H1 (cell line): ENCODE measurements around the gene ABL2. TPM values are rescaled to one million over a fixed set of nuclear protein-coding genes. Genes with fewer than 3 reads are reported as not detected.

Source experiments
- CTCF ChIA-PET: fragments of 300-600 bp; sonication (Branson Sonifier 250); formaldehyde crosslinking; loops from one replicate; lab custom pipeline; 2021; ENCODE audit not compliant: partially characterized antibody; lab: Charles Lee
- POLR2A ChIA-PET: fragments of 300-600 bp; sonication (Branson Sonifier 250); formaldehyde crosslinking; loops from one replicate; lab custom pipeline; 2021; ENCODE audit warnings: inconsistent platforms; ENCODE audit not compliant: partially characterized antibody; lab: Charles Lee
- DNase-seq, 2 experiments: peaks; one replicate each; pipeline versions ENCODE4 v3.0.0 to v3.0.0-alpha.2; 2010 to 2022; ENCODE audit warnings: low spot score in 2 of 2, low read depth in 1 of 2, mixed read lengths in 1 of 2
- FAIRE-seq: peaks from 2 replicates; lab custom pipeline; 2011; peaks lifted over from hg19 to GRCh38; lab: Jason Lieb, UNC
- H2AFZ ChIP-seq: 2 replicates; pipeline ENCODE4 v1.8.1; 2012; ENCODE audit warnings: low read length, inconsistent platforms
- H2AK5ac ChIP-seq: 2 replicates; pipeline ENCODE4 v1.6.1; 2013; ENCODE audit warnings: low read depth, low read length
- H2BK120ac ChIP-seq: replicated peaks from 2 replicates; pipeline ENCODE3; 2013; ENCODE audit warnings: low read depth, low read length, inconsistent platforms
- H2BK12ac ChIP-seq: 2 replicates; pipeline ENCODE4 v1.6.1; 2013; ENCODE audit warnings: low read depth, low read length
- H2BK15ac ChIP-seq: 2 replicates; pipeline ENCODE4 v1.6.1; 2013; ENCODE audit warnings: low read length
- H2BK20ac ChIP-seq: 2 replicates; pipeline ENCODE4 v1.6.1; 2013; ENCODE audit warnings: low read length
- H2BK5ac ChIP-seq: 2 replicates; pipeline ENCODE4 v1.6.1; 2013; ENCODE audit warnings: low read depth, low read length
- H3K14ac ChIP-seq: 2 replicates; pipeline ENCODE4 v1.6.1; 2013; ENCODE audit warnings: inconsistent platforms; ENCODE audit not compliant: insufficient read length
- H3K18ac ChIP-seq: 2 replicates; pipeline ENCODE4 v1.6.1; 2013; ENCODE audit warnings: low read length; ENCODE audit errors: extremely low read depth
- H3K23ac ChIP-seq: 2 replicates; pipeline ENCODE4 v1.6.1; 2013; ENCODE audit warnings: inconsistent platforms; ENCODE audit not compliant: insufficient read length
- H3K23me2 ChIP-seq: 2 replicates; pipeline ENCODE4 v1.6.1; 2013; ENCODE audit warnings: low read depth, low read length
- H3K27ac ChIP-seq: 2 replicates; pipeline ENCODE4 v1.6.1; 2011; ENCODE audit warnings: low read depth, low read length, inconsistent platforms
- H3K27me3 ChIP-seq, 4 experiments: replicated peaks in 1 of 4; 1 replicate in 1 of 4; 2 replicates in 3 of 4; pipeline versions ENCODE4 v1.6.1 to v1.8.1; 2011 to 2013; ENCODE audit warnings: low read length in 3 of 4, mild to moderate bottlenecking in 3 of 4, inconsistent platforms in 2 of 4, mixed read lengths in 2 of 4, moderate library complexity in 1 of 4; ENCODE audit not compliant: control insufficient read depth in 3 of 4, insufficient read depth in 3 of 4; ENCODE audit errors: extremely low read depth in 1 of 4
- H3K36me3 ChIP-seq, 4 experiments: 2 replicates each; pipeline versions ENCODE4 v1.6.1 to v1.8.1; 2011 to 2013; ENCODE audit warnings: mild to moderate bottlenecking in 4 of 4, low read length in 3 of 4, moderate library complexity in 2 of 4, control low read depth in 1 of 4, inconsistent platforms in 1 of 4; ENCODE audit not compliant: insufficient read depth in 4 of 4, control insufficient read depth in 2 of 4
- H3K4ac ChIP-seq: replicated peaks from 2 replicates; pipeline ENCODE3; 2013; ENCODE audit warnings: low read length, low read depth, mixed read lengths, inconsistent platforms; ENCODE audit not compliant: insufficient read length
- H3K4me1 ChIP-seq, 4 experiments: replicated peaks in 1 of 4; 1 replicate in 1 of 4; 2 replicates in 3 of 4; pipeline versions ENCODE4 v1.6.1 to v1.8.1; 2011 to 2013; ENCODE audit warnings: low read length in 3 of 4, inconsistent platforms in 2 of 4, mixed read lengths in 1 of 4; ENCODE audit not compliant: insufficient read depth in 4 of 4, control insufficient read depth in 3 of 4
- H3K4me2 ChIP-seq, 2 experiments: 2 replicates each; pipeline versions ENCODE4 v1.6.1 to v1.8.1; 2011 to 2013; ENCODE audit warnings: low read depth in 2 of 2, low read length in 2 of 2, control low read depth in 1 of 2, inconsistent platforms in 1 of 2, mild to moderate bottlenecking in 1 of 2; ENCODE audit not compliant: insufficient read depth in 1 of 2
- H3K4me3 ChIP-seq, 4 experiments: fragments of 200-600, 300-600 bp in 1 of 4; sonication (generic), shearing (Covaris generic), sonication (Bioruptor Twin) in 1 of 4; 2 replicates each; pipeline versions ENCODE4 v1.5.1 to v1.8.1; 2011 to 2016; ENCODE audit warnings: low read length in 4 of 4, low read depth in 3 of 4, control low read depth in 2 of 4, inconsistent platforms in 2 of 4, mild to moderate bottlenecking in 2 of 4, mixed read lengths in 1 of 4, moderate library complexity in 1 of 4; ENCODE audit not compliant: insufficient read depth in 2 of 4; ENCODE audit errors: extremely low read depth in 1 of 4
- H3K56ac ChIP-seq: replicated peaks from 2 replicates; pipeline ENCODE3; 2013; ENCODE audit warnings: low read depth, mild to moderate bottlenecking, mixed read lengths, low read length, inconsistent platforms; ENCODE audit not compliant: insufficient read length
- H3K79me1 ChIP-seq: 2 replicates; pipeline ENCODE4 v1.6.1; 2013; ENCODE audit warnings: low read depth, low read length, control low read depth
- H3K79me2 ChIP-seq, 2 experiments: 2 replicates each; pipeline versions ENCODE4 v1.6.1 to v1.8.1; 2012 to 2013; ENCODE audit warnings: low read length in 2 of 2, mild to moderate bottlenecking in 2 of 2, inconsistent platforms in 1 of 2; ENCODE audit not compliant: insufficient read depth in 2 of 2, control insufficient read depth in 1 of 2
- H3K9ac ChIP-seq, 4 experiments: replicated peaks in 1 of 4; 1 replicate in 1 of 4; 2 replicates in 3 of 4; pipeline versions ENCODE4 v1.6.1 to v1.8.1; 2011 to 2013; ENCODE audit warnings: low read depth in 3 of 4, low read length in 3 of 4, control low read depth in 2 of 4, mild to moderate bottlenecking in 2 of 4, moderate library complexity in 2 of 4, inconsistent platforms in 1 of 4; ENCODE audit errors: extremely low read depth in 1 of 4
- H3K9me3 ChIP-seq, 2 experiments: 2 replicates each; pipeline versions ENCODE4 v1.6.1 to v1.8.1; 2012 to 2013; ENCODE audit warnings: mild to moderate bottlenecking in 2 of 2, moderate library complexity in 2 of 2, control low read depth in 1 of 2, inconsistent platforms in 1 of 2, low read depth in 1 of 2, low read length in 1 of 2, mixed read lengths in 1 of 2; ENCODE audit not compliant: insufficient read depth in 2 of 2
- H4K20me1 ChIP-seq, 2 experiments: replicated peaks in 1 of 2; 2 replicates each; pipeline versions ENCODE3 to v1.8.1; 2011 to 2013; ENCODE audit warnings: inconsistent platforms in 2 of 2, low read length in 2 of 2, mild to moderate bottlenecking in 1 of 2; ENCODE audit not compliant: insufficient read depth in 2 of 2, control insufficient read depth in 1 of 2
- H4K5ac ChIP-seq: 2 replicates; pipeline ENCODE4 v1.6.1; 2013; ENCODE audit warnings: low read length, low read depth, mixed read lengths, inconsistent platforms; ENCODE audit not compliant: insufficient read length
- H4K8ac ChIP-seq: 2 replicates; pipeline ENCODE4 v1.8.0; 2013; ENCODE audit warnings: mild to moderate bottlenecking, moderate library complexity, low read length, inconsistent platforms; ENCODE audit not compliant: insufficient read depth; ENCODE audit errors: extremely low read depth
- H4K91ac ChIP-seq: replicated peaks from 2 replicates; pipeline ENCODE3; 2013; ENCODE audit warnings: low read length, mixed read lengths, inconsistent platforms; ENCODE audit not compliant: insufficient read length
- ATF3 ChIP-seq: IDR thresholded peaks from 2 replicates; pipeline ENCODE4 v1.6.1; 2011; ENCODE audit warnings: low read depth, mild to moderate bottlenecking, low read length; ENCODE audit not compliant: insufficient read depth
- CTCF ChIP-seq, 3 experiments: IDR thresholded peaks; 1 replicate in 2 of 3; 2 replicates in 1 of 3; pipeline versions ENCODE4 v1.5.1 to v1.6.1; 2011; ENCODE audit warnings: low read length in 3 of 3, mild to moderate bottlenecking in 3 of 3, inconsistent platforms in 2 of 3, low read depth in 1 of 3, moderate library complexity in 1 of 3; ENCODE audit not compliant: insufficient read depth in 1 of 3; ENCODE audit errors: control extremely low read depth in 1 of 3
- E2F6 ChIP-seq: IDR thresholded peaks from 2 replicates; pipeline ENCODE4 v1.6.1; 2012; ENCODE audit warnings: inconsistent platforms
- FOSL1 ChIP-seq: IDR thresholded peaks from 2 replicates; pipeline ENCODE4 v1.6.1; 2011; ENCODE audit warnings: mild to moderate bottlenecking, low read depth, low read length, moderate library complexity; ENCODE audit not compliant: insufficient read depth
- GABPA ChIP-seq: IDR thresholded peaks from 2 replicates; pipeline ENCODE4 v1.6.1; 2011; ENCODE audit warnings: mild to moderate bottlenecking, low read length, moderate library complexity, borderline replicate concordance; ENCODE audit not compliant: insufficient read depth
- RBBP5 ChIP-seq: IDR thresholded peaks from 2 replicates; pipeline ENCODE4 v1.7.1; 2012; ENCODE audit warnings: low read depth, mild to moderate bottlenecking, inconsistent platforms, low read length, moderate library complexity, borderline replicate concordance
- TAF1 ChIP-seq: IDR thresholded peaks from 2 replicates; pipeline ENCODE4 v1.6.1; 2011; ENCODE audit warnings: mild to moderate bottlenecking, low read depth, low read length
- USF2 ChIP-seq: IDR thresholded peaks from 2 replicates; pipeline ENCODE4 v1.6.1; 2011; ENCODE audit warnings: low read length, improper control_type of control experiment
- WGBS, 2 experiments: shearing (Covaris generic) in 1 of 2; methylation state at CpG; one replicate each; pipeline versions ENCODE4 v1.1.6 to v1.1.7; 2013 to 2015; ENCODE audit warnings: low lambda C conversion rate in 2 of 2, mixed read lengths in 2 of 2, inconsistent platforms in 1 of 2, low coverage in 1 of 2, missing lambda C conversion rate in 1 of 2; ENCODE audit not compliant: insufficient replicate concordance in 2 of 2, insufficient coverage in 1 of 2, insufficient read length in 1 of 2; ENCODE audit errors: extremely low coverage in 1 of 2, missing lambda C conversion rate in 1 of 2; 5-methylcytosine and 5-hydroxymethylcytosine counted together
- polyA plus RNA-seq, 7 experiments: library from polyadenylated mRNA; depleted of rRNA in 3 of 7; stranded (reverse) in 5 of 7; unstranded in 2 of 7; fragments of >200 nt in 5 of 7; fragments of 200-250 nt in 2 of 7; gene quantifications; 1 replicate in 5 of 7; 2 replicates in 1 of 7; 4 replicates in 1 of 7; pipeline versions ENCODE4 v1.2.1 to v1.2.3, GENCODE V29; 2011 to 2013; ENCODE audit warnings: missing spikeins in 2 of 7, mixed read lengths in 2 of 7
- total RNA-seq: library from RNA; stranded (reverse); fragmentation: NEBNext Ultra II Directional; extraction: Animal tissue kit (Norgen Biotek cat#: 25700); gene quantifications from 2 replicates; pipeline ENCODE4 v1.2.1, GENCODE V29; 2021

The ABL2 gene
- total and polyA plus RNA-seq, 2 of the 8 experiments (the other 6 are each of a cell fraction or from before 2014, with no cell fraction given) = 4.5 to 19.1 TPM

- no peak overlapping the region for H2BK12ac ChIP-seq
- H3K14ac ChIP-seq = no peak overlapping the region
- no peak overlapping the region for H4K8ac ChIP-seq
- H3K23me2 ChIP-seq = no peaks in the 10 kb centered on the region
- no peak for DNase-seq
- H3K36me3 ChIP-seq = no peaks in the 10 kb centered on the region; a peak in 1 of 8 replicates
- H3K27me3 ChIP-seq = no peaks in the 10 kb centered on the region
- H3K23ac ChIP-seq = no peak overlapping the region
- peaks cover 6 to 7% of the 10 kb centered on the region in 2 experiments; a peak in 3 of 4 replicates for H3K9me3 ChIP-seq
- H3K9ac ChIP-seq = no peak overlapping the region
- no peak overlapping the region for H3K4ac ChIP-seq
- no peak overlapping the region for H3K18ac ChIP-seq
- CTCF ChIA-PET = interaction anchor here (1.1 kb wide), 1 partner anchor 442 kb away, joined by 3 read pairs; no protein-coding TSS in a partner anchor
- no peak overlapping the region for H4K91ac ChIP-seq
- no peak overlapping the region for H2BK20ac ChIP-seq
- FAIRE-seq = no peak
- H2AFZ ChIP-seq = no peak overlapping the region
- no peak overlapping the region for H3K4me3 ChIP-seq
- no peak overlapping the region for H4K5ac ChIP-seq
- H2AK5ac ChIP-seq = no peak overlapping the region
- H3K79me2 ChIP-seq = peaks cover 0 to 25% of the 10 kb centered on the region in 2 experiments; a peak in 1 of 4 replicates
- H3K56ac ChIP-seq = no peak overlapping the region
- POLR2A ChIA-PET = no interaction called here
- H3K4me2 ChIP-seq = no peak overlapping the region
- peaks cover 0 to 4% (median 0%) of the 10 kb centered on the region in 4 experiments; a peak in 1 of 7 replicates for H3K4me1 ChIP-seq
- no peaks in the 10 kb centered on the region for H3K79me1 ChIP-seq
- H4K20me1 ChIP-seq = no peaks in the 10 kb centered on the region
- H2BK120ac ChIP-seq = no peak overlapping the region
- H2BK15ac ChIP-seq = no peak overlapping the region
- 94% methylated on average over 1 of the region's 1 CpG; no CpG with 5 or more reads in 1 of the 2 experiments for WGBS, 2 experiments
- no peak overlapping the region for H2BK5ac ChIP-seq
- H3K27ac ChIP-seq = no peak overlapping the region
- no peak for TF ChIP-seq TAF1
- no peak for TF ChIP-seq CTCF (IDR thresholded peaks at IDR 0.05; ENCODE audit: control extremely low read depth in 1 of 3, insufficient read depth in 1 of 3, low read depth in 1 of 3, low read length in 3 of 3)
- TF ChIP-seq USF2 = no peak
- TF ChIP-seq RBBP5 = no peak
- no peak for TF ChIP-seq FOSL1
- TF ChIP-seq E2F6 = no peak
- no peak for TF ChIP-seq GABPA
- no peak for TF ChIP-seq ATF3
Observed at GRCh38 chr1:179144626-179145025, 84.9 kb downstream of the ABL2 start.
